Liver (tissue), 9 donors: ENCODE measurements around the gene UQCRC1. TPM values are rescaled to one million over a fixed set of nuclear protein-coding genes. Genes with fewer than 3 reads are reported as not detected.

Source experiments
- DNase-seq: peaks from one replicate; pipeline ENCODE4 v3.0.0-alpha.2; 2017; ENCODE audit warnings: low spot score
- H3K27ac ChIP-seq, 2 donors: one replicate each; pipeline ENCODE4 v1.7.0; 2013; ENCODE audit warnings: inconsistent platforms in 2 of 2, low read length in 2 of 2, control low read depth in 1 of 2, low read depth in 1 of 2, mild to moderate bottlenecking in 1 of 2
- H3K27me3 ChIP-seq, 4 donors: one replicate each; pipeline versions ENCODE4 v1.6.1 to v1.7.0; 2013; ENCODE audit warnings: low read length in 3 of 4, inconsistent platforms in 1 of 4, mild to moderate bottlenecking in 1 of 4, moderate library complexity in 1 of 4; ENCODE audit not compliant: control insufficient read depth in 4 of 4, insufficient read depth in 4 of 4
- H3K36me3 ChIP-seq, 4 donors: one replicate each; pipeline versions ENCODE4 v1.6.1 to v1.7.0; 2013; ENCODE audit warnings: low read length in 3 of 4, mild to moderate bottlenecking in 3 of 4, low read depth in 1 of 4, moderate library complexity in 1 of 4; ENCODE audit not compliant: control insufficient read depth in 4 of 4, insufficient read depth in 3 of 4
- H3K4me1 ChIP-seq, 4 donors: one replicate each; pipeline versions ENCODE4 v1.6.1 to v1.7.0; 2013; ENCODE audit warnings: low read length in 3 of 4, mild to moderate bottlenecking in 3 of 4, moderate library complexity in 1 of 4; ENCODE audit not compliant: control insufficient read depth in 4 of 4, insufficient read depth in 4 of 4
- H3K4me3 ChIP-seq, 3 donors: one replicate each; pipeline versions ENCODE4 v1.6.1 to v1.7.0; 2013; ENCODE audit warnings: low read length in 3 of 3, control low read depth in 1 of 3, low read depth in 1 of 3, mild to moderate bottlenecking in 1 of 3
- H3K9ac ChIP-seq, 2 donors: one replicate each; pipeline ENCODE4 v1.7.0; 2013; ENCODE audit warnings: low read length in 2 of 2, mild to moderate bottlenecking in 2 of 2, moderate library complexity in 2 of 2, control low read depth in 1 of 2, low read depth in 1 of 2
- H3K9me3 ChIP-seq, 4 donors: one replicate each; pipeline versions ENCODE4 v1.6.1 to v1.7.0; 2013; ENCODE audit warnings: low read length in 3 of 4; ENCODE audit not compliant: control insufficient read depth in 4 of 4
- EGR1 ChIP-seq, 2 donors: IDR thresholded peaks; 2 replicates each; pipeline ENCODE4 v1.6.1; 2016 to 2018; ENCODE audit warnings: antibody characterized with exemption in 2 of 2, low read depth in 2 of 2
- GABPA ChIP-seq, 2 donors: IDR thresholded peaks in 1 of 2; conservative IDR thresholded peaks in 1 of 2; 2 replicates each; pipeline ENCODE4 v1.6.1; 2016; ENCODE audit warnings: antibody characterized with exemption in 2 of 2, mild to moderate bottlenecking in 1 of 2, moderate library complexity in 1 of 2
- HNF4A ChIP-seq, 2 donors: conservative IDR thresholded peaks; 2 replicates each; pipeline ENCODE4 v1.6.1; 2016; ENCODE audit warnings: antibody characterized with exemption in 2 of 2, mild to moderate bottlenecking in 2 of 2
- HNF4G ChIP-seq: IDR thresholded peaks from 2 replicates; pipeline ENCODE4 v1.6.1; 2016; ENCODE audit warnings: antibody characterized with exemption
- RXRA ChIP-seq, 2 donors: IDR thresholded peaks; 2 replicates each; pipeline ENCODE4 v1.6.1; 2017 to 2018; ENCODE audit warnings: antibody characterized with exemption in 2 of 2, mild to moderate bottlenecking in 1 of 2
- SP1 ChIP-seq: IDR thresholded peaks from 2 replicates; pipeline ENCODE4 v1.6.1; 2018; ENCODE audit warnings: antibody characterized with exemption, mild to moderate bottlenecking
- WGBS: extraction: QIAGEN DNeasy Blood & Tissue Kit; methylation state at CpG from one replicate; pipeline ENCODE4 v1.1.7; 2013; 5-methylcytosine and 5-hydroxymethylcytosine counted together
- polyA plus RNA-seq, 2 donors: library from polyadenylated mRNA; stranded (reverse) in 1 of 2; unstranded in 1 of 2; fragments of 200-250 nt in 1 of 2; fragments of >200 nt in 1 of 2; fragmentation: Nextera tagmentation in 1 of 2; extraction: Ambion mirVana in 1 of 2; gene quantifications; one replicate each; pipeline versions ENCODE4 v1.2.1 to v1.2.3, GENCODE V29; 2013 to 2015
- total RNA-seq, 2 donors: library from RNA; depleted of rRNA; stranded (reverse); fragments of >200 nt; gene quantifications; one replicate each; pipeline ENCODE4 v1.2.3, GENCODE V29; 2014
- TF ChIP-seq, protein P1 (sequence below): IDR thresholded peaks from 2 replicates; pipeline ENCODE4 v1.6.1; 2016; ENCODE audit warnings: antibody characterized with exemption
- TF ChIP-seq, protein P2 (sequence below): fragments of 150-350 bp; IDR thresholded peaks from 2 replicates; pipeline ENCODE4 v1.5.1; 2017; ENCODE audit warnings: improper control_type of control experiment, low read depth, low read length; ENCODE audit not compliant: missing input control
- donor health status: healthy.
- donor health status: healthy.
- donor health status: healthy.
- donor health status: healthy.
- donor health status: healthy.

UQCRC1 gene
- total and polyA plus RNA-seq, 4 donors, result 153 to 373 (median 289) TPM

DNA sequence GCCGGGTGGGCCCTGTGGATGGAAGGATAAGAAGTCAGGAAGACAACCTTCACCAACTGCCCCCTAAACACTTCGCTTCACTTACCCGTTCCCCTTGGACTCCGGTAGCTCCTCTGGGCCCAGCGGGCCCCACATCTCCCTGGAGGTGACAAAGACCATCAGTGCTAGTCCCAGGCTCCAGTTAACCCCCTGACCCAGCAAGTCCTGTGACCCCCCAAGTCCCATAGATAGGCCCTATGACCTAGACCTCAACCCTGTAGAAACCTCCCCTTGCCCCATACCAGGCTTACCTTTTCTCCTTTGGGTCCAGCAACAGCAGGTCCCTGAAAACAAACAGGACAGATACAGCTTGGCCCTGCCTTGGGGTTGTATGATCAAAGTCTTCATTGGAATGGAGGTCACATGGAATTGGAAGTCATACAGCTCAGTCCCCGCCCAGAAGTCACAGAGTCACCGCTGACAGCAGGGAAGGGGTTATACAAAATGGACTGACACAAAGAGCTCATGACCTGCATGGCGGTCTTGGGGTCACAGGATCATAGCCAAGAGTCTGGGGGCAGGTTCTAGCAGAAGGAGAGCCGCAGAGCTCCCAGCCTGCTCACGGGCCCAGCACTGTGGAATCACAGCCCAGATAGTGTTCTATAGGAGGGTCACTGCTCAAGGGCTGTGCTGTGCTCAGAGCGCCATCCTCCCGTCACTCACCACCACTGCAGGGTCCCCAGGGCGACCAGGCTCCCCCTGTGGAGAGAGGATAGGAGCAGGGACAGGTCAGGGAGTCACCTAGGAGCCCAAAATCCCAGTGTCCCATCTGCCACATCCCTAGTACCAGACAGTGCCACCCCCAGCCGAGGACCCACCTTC is 27.6 kb downstream of the UQCRC1 start:
- H3K4me3 ChIP-seq, result no peak overlapping the region
- no peaks in the 10 kb centered on the region for H3K9me3 ChIP-seq
- 86% methylated on average over 14 of the region's 14 CpGs for WGBS
- H3K27ac ChIP-seq, result no peak overlapping the region
- peaks cover 0 to 3% (median 0%) of the 10 kb centered on the region in 4 donors for H3K4me1 ChIP-seq
- no peaks in the 10 kb centered on the region for H3K27me3 ChIP-seq
- TF ChIP-seq RXRA (IDR thresholded peaks at IDR 0.05) (peak in 1 of 2 donors; percentile 6), GABPA (IDR thresholded peaks at IDR 0.05 in 1 of 2, conservative IDR thresholded peaks at IDR 0.05 in 1 of 2) (no peak), HNF4A (conservative IDR thresholded peaks at IDR 0.05) (peak; percentile 35 to 41)
- no peak for DNase-seq
- no peaks in the 10 kb centered on the region for H3K36me3 ChIP-seq
- no peak overlapping the region for H3K9ac ChIP-seq

DNA sequence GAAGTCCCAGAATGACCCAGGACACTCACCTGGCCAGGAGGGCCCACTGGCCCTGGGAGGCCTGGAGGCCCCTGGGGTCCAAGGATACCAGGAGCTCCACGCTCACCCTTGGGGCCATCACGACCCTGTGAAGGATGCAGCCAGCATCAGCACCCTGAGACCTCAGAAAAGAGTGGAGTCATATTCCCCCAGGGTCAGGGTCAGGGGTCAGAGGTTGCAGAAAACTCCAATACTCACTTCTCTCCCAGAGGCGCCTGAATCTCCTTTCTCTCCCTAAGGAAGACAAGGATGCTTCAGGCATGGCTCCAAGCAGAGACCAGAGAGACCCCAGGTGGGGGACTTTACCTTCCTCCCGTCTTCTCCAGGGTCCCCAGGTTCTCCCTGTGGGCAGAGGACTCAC is 32.8 kb downstream of the UQCRC1 start:
- Histone ChIP-seq H3K27ac (no peak overlapping the region), H3K27me3 (no peaks in the 10 kb centered on the region), H3K4me1 (peaks cover 0 to under 1% (median 0%) of the 10 kb centered on the region in 4 donors), H3K9me3 (no peaks in the 10 kb centered on the region), H3K36me3 (no peaks in the 10 kb centered on the region), H3K9ac (no peak overlapping the region), H3K4me3 (no peak overlapping the region)
- 87% methylated on average over 4 of the region's 4 CpGs for WGBS
- TF ChIP-seq, protein P1, sequence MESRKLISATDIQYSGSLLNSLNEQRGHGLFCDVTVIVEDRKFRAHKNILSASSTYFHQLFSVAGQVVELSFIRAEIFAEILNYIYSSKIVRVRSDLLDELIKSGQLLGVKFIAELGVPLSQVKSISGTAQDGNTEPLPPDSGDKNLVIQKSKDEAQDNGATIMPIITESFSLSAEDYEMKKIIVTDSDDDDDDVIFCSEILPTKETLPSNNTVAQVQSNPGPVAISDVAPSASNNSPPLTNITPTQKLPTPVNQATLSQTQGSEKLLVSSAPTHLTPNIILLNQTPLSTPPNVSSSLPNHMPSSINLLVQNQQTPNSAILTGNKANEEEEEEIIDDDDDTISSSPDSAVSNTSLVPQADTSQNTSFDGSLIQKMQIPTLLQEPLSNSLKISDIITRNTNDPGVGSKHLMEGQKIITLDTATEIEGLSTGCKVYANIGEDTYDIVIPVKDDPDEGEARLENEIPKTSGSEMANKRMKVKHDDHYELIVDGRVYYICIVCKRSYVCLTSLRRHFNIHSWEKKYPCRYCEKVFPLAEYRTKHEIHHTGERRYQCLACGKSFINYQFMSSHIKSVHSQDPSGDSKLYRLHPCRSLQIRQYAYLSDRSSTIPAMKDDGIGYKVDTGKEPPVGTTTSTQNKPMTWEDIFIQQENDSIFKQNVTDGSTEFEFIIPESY, result no peak
- no peak for DNase-seq

DNA sequence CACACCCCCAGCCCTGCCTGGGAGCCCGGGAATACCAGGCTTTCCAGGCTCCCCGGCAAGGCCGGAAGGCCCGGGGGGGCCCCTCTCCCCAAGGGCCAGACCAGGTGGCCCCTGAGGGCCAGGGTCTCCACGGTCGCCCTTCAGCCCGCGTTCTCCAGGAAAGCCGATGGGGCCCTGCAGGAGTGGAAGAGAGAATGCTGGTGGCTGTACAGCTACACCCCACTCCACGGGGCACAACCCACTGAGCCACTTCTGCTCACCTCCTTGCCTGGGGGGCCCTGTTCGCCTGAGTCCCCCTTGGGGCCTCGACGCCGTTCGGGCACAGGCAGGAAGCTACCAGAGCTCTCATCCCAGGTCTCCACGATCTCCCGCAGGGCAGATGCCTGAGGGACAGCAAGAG is 34.1 kb downstream of the UQCRC1 start:
- TF ChIP-seq GABPA (IDR thresholded peaks at IDR 0.05 in 1 of 2, conservative IDR thresholded peaks at IDR 0.05 in 1 of 2) (no peak), EGR1 (IDR thresholded peaks at IDR 0.05; ENCODE audit: low read depth in 2 of 2) (no peak), HNF4G (no peak), SP1 (no peak)
- TF ChIP-seq, protein P2, sequence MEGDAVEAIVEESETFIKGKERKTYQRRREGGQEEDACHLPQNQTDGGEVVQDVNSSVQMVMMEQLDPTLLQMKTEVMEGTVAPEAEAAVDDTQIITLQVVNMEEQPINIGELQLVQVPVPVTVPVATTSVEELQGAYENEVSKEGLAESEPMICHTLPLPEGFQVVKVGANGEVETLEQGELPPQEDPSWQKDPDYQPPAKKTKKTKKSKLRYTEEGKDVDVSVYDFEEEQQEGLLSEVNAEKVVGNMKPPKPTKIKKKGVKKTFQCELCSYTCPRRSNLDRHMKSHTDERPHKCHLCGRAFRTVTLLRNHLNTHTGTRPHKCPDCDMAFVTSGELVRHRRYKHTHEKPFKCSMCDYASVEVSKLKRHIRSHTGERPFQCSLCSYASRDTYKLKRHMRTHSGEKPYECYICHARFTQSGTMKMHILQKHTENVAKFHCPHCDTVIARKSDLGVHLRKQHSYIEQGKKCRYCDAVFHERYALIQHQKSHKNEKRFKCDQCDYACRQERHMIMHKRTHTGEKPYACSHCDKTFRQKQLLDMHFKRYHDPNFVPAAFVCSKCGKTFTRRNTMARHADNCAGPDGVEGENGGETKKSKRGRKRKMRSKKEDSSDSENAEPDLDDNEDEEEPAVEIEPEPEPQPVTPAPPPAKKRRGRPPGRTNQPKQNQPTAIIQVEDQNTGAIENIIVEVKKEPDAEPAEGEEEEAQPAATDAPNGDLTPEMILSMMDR, result no peak
- Histone ChIP-seq H3K9me3 (no peaks in the 10 kb centered on the region), H3K9ac (no peak overlapping the region), H3K4me3 (no peak overlapping the region), H3K36me3 (no peaks in the 10 kb centered on the region), H3K4me1 (no peaks in the 10 kb centered on the region), H3K27me3 (no peaks in the 10 kb centered on the region), H3K27ac (no peak overlapping the region)
- WGBS, result 90% methylated on average over 17 of the region's 17 CpGs
- no peak for DNase-seq
